Neutrophil (primary cell): ENCODE results near the gene RPUSD3.

Source experiments
- H3K27ac ChIP-seq: fragments of 200-600 bp; sonication (generic); 2 replicates; pipeline ENCODE4 v1.5.1; 2016; ENCODE audit warnings: mild to moderate bottlenecking, moderate library complexity
- H3K27me3 ChIP-seq: fragments of 200-600 bp; sonication (generic); 2 replicates; pipeline ENCODE4 v1.6.0; 2016; ENCODE audit warnings: mild to moderate bottlenecking
- H3K36me3 ChIP-seq: fragments of 200-600 bp; sonication (generic); 2 replicates; pipeline ENCODE4 v1.5.1; 2017
- H3K4me1 ChIP-seq, 2 experiments: fragments of 200-600 bp in 1 of 2; sonication (generic) in 1 of 2; 1 replicate in 1 of 2; 2 replicates in 1 of 2; pipeline versions ENCODE4 v1.5.1 to v1.6.1; 2013 to 2016; ENCODE audit warnings: low read depth in 1 of 2, low read length in 1 of 2, mild to moderate bottlenecking in 1 of 2, moderate library complexity in 1 of 2; ENCODE audit not compliant: control insufficient read depth in 1 of 2, insufficient read depth in 1 of 2
- H3K4me3 ChIP-seq, 2 experiments: fragments of 200-600 bp in 1 of 2; sonication (generic) in 1 of 2; 1 replicate in 1 of 2; 2 replicates in 1 of 2; pipeline ENCODE4 v1.5.1; 2013 to 2016; ENCODE audit warnings: low read depth in 1 of 2, low read length in 1 of 2, mild to moderate bottlenecking in 1 of 2, moderate library complexity in 1 of 2
- H3K9me3 ChIP-seq: fragments of 200-600 bp; sonication (generic); 2 replicates; pipeline ENCODE4 v1.5.1; 2016
- CTCF ChIP-seq: fragments of 200-600 bp; sonication (generic); IDR thresholded peaks from 2 replicates; pipeline ENCODE4 v1.5.1; 2016; ENCODE audit warnings: antibody characterized with exemption

The RPUSD3 gene

GRCh38 chr3:9825451-9826040 is 18.3 kb downstream of the RPUSD3 start:
- Histone ChIP-seq H3K4me1 (no peaks in the 10 kb centered on the region), H3K27me3 (no peaks in the 10 kb centered on the region), H3K9me3 (no peaks in the 10 kb centered on the region), H3K4me3 (no peak overlapping the region), H3K36me3 (peaks cover 76% of the 10 kb centered on the region), H3K27ac (no peak overlapping the region)
- no peak for TF ChIP-seq CTCF

GRCh38 chr3:9820946-9821345 is 22.9 kb downstream of the RPUSD3 start:
- Histone ChIP-seq H3K4me1 (no peaks in the 10 kb centered on the region), H3K27ac (no peak overlapping the region), H3K9me3 (no peaks in the 10 kb centered on the region), H3K4me3 (no peak overlapping the region), H3K36me3 (peaks cover 78% of the 10 kb centered on the region), H3K27me3 (no peaks in the 10 kb centered on the region)
- no peak for TF ChIP-seq CTCF

- Histone ChIP-seq H3K4me1 (no peaks in the 10 kb centered on the region), H3K36me3 (peaks cover 78% of the 10 kb centered on the region), H3K9me3 (no peaks in the 10 kb centered on the region), H3K4me3 (no peak overlapping the region), H3K27me3 (no peaks in the 10 kb centered on the region), H3K27ac (no peak overlapping the region)
- no peak for TF ChIP-seq CTCF
Observed at GRCh38 chr3:9820543-9820942, 23.3 kb downstream of the RPUSD3 start.

- no peak overlapping the region for H3K4me3 ChIP-seq
Observed at GRCh38 chr3:9818666-9819335, 25.0 kb downstream of the RPUSD3 start.

GRCh38 chr3:9817436-9817835 is 26.4 kb downstream of the RPUSD3 start:
- Histone ChIP-seq H3K36me3 (peaks cover 92% of the 10 kb centered on the region), H3K9me3 (no peaks in the 10 kb centered on the region), H3K4me1 (no peaks in the 10 kb centered on the region), H3K27me3 (no peaks in the 10 kb centered on the region), H3K4me3 (no peak overlapping the region), H3K27ac (no peak overlapping the region)
- no peak for TF ChIP-seq CTCF

More at GRCh38 chr3:9818666-9819335, 25.0 kb downstream of the RPUSD3 start:
- no peaks in the 10 kb centered on the region for H3K4me1 ChIP-seq
- no peaks in the 10 kb centered on the region for H3K9me3 ChIP-seq
- peaks cover 84% of the 10 kb centered on the region for H3K36me3 ChIP-seq
- H3K27me3 ChIP-seq: no peaks in the 10 kb centered on the region
- no peak overlapping the region for H3K27ac ChIP-seq
- TF ChIP-seq CTCF: no peak
